ENCODE measurements around the gene SLC16A6.
"Not testable (repeated sequence)": the region's sequence is repeated elsewhere in the genome, so short reads cannot be mapped to it uniquely, and the experiment has no call there.

SLC16A6 gene, protein sequence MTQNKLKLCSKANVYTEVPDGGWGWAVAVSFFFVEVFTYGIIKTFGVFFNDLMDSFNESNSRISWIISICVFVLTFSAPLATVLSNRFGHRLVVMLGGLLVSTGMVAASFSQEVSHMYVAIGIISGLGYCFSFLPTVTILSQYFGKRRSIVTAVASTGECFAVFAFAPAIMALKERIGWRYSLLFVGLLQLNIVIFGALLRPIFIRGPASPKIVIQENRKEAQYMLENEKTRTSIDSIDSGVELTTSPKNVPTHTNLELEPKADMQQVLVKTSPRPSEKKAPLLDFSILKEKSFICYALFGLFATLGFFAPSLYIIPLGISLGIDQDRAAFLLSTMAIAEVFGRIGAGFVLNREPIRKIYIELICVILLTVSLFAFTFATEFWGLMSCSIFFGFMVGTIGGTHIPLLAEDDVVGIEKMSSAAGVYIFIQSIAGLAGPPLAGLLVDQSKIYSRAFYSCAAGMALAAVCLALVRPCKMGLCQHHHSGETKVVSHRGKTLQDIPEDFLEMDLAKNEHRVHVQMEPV

DNA sequence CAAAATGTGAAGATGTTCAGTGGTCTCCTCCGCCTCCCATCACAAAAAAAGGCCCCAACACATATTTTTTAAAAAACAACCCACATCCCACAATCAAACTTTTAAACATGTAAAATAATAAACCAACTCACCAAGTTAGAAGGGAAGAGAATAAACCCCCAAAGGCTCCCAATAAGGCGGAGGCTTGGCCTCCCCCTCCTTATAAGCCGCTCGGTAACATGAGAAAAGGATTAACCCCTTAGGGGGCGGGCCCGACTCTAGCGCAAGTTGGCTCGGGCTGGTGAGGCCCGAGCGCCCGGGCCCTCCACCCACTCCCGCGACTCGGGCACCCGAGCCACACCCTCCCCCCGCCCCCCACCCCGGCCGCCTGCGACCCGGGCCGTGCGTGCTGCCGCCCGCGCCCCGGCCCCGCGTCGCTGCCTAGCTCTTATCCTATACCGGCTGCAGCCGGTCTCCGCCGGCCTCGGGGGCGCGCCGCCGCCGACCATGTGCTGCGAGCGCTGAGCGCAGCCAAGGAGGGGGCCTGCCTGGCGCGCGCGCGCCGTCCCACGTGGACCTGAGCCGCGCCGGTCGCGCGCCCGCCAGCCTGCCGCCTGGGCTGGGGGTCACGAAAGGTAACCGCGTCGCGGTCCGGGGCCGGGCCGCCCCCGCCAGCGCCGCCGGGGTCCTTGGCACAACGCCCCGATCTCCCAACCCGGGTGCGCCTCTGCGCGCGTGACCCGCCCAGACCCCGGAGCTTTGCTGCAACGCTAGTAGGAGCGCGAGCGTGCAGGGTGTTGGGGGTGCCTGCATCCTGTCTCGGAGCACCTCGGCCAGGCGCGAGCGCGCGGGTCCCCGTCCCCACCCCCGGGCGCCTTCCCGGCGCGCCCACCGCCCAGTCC, at the start of gene SLC16A6, which contains the start of gene ARSG:
Gene SLC16A6, minus strand, starts transcription at position 173 of the 881 bp plus-strand sequence. CDS start 12,807 bp downstream, outside the sequence.
Gene ARSG, plus strand, starts transcription at position 541 of the 881 bp plus-strand sequence. CDS start 15,999 bp downstream, outside the sequence.
- peak; percentile 81 for DNase-seq (ENCODE audit: low spot score)

DNA sequence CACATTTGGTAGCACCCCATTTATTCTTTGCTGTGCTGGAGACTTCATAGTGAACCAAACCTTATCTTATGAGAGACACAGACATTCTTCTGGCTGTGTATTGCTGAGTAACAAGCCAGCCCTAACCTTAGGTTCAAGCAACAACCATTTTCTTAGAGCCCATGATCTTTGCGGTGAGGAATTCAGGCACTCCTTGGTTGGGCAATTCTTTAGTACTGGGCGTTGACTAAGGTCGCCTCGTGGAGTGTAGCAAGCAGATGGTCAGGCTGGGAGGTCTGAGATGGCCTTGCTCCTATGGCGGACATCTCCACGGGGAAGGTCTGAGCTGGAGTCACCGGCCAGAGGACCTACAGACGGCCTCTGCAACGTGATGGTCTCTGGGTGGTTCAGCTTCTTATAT, 43.5 kb upstream of the SLC16A6 start:
- DNase-seq (ENCODE audit: low spot score) = no peak

DNA sequence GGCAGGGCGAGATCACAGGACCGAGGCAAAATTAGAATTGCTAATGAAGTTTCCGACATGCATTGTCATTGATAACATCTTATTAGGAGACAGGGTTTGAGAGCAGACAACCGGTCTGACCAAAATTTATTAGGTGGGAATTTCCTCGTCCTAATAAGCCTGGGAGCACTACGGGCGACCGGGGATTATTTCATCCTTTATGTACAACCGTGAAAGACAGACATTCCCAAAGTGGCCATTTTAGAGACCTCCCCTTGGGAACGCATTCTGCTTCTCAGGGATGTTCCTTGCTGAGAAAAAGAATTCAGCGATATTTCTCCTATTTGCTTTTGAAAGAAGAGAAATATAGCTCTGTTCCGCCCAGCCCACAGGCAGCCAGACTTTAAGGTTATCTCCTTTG, 41.0 kb upstream of the SLC16A6 start:
- DNase-seq (ENCODE audit: low spot score) = not testable (repeated sequence)

DNA sequence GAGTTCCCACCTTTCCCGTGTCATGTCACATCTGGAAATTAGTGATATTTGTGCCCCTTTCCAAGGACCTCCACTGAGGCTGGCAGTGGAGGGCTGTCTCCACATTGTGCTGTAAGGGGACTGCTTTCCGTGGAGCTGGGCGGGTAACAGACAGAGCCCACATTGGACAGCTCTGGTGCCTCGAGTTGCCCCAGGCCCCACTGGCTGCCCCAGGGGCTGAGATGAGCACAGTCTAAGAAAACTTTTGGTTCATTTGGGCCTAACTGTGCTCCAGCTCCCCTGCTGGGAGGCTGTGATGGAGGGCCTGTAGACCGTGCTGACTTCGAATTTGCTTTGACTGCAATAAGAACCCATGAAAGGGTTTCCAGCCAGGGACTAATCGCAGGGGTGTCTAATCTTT, 38.4 kb upstream of the SLC16A6 start:
- DNase-seq (ENCODE audit: low spot score) = no peak

DNA sequence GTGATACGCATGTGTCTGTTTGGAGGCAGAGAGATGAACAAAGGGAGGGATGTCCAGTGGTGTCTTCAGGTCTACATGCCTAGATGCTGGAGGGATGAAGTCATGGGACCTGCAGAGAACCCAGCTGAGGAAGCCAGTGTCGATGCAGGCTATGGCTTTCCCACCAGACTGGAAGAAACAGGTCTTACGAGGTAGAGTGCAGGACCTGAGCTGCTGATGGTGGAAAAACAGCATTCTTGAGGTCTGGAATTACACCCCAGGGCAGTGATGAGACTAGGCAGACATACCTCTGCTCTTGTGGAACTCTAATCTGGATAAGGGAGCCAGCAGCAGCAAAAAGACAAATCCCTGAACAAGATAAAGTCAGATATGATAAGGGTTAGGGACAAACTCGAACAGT, 37.7 kb upstream of the SLC16A6 start:
- DNase-seq (ENCODE audit: low spot score) = no peak

DNA sequence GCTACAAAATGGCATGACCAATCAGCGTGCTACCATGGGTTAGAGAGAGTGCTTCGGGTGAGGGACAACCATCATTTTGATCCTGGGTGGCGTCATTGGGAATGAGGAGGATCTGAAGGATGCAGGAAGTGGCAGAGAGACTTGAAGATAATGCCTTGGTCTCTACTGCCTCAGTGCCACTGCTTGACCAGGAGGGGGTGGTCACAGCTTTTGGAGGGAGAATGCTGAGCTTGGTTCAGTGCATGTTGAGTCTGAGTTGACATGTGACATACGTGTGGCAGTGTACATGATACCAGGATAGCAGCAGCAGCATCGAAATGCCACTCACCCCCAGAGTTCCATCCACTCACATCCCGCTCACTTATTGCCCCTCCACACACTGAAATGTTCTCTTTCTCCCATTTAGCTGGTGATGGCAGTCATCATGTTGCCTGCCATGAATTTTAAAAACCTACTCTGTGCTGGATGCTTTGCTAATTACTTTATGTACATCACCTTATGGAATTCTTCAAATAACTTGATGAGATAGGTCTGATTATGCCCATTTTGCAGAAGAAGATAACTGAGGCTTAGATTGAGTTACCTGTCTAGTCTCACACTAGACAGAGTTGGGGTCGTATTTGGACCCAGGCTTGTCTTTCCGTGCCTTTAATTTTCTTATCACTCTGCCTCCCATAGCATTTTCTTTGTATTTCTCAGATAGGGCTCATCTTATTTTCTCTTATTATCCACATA, 37.1 kb upstream of the SLC16A6 start:
- no peak for DNase-seq (ENCODE audit: low spot score)

DNA sequence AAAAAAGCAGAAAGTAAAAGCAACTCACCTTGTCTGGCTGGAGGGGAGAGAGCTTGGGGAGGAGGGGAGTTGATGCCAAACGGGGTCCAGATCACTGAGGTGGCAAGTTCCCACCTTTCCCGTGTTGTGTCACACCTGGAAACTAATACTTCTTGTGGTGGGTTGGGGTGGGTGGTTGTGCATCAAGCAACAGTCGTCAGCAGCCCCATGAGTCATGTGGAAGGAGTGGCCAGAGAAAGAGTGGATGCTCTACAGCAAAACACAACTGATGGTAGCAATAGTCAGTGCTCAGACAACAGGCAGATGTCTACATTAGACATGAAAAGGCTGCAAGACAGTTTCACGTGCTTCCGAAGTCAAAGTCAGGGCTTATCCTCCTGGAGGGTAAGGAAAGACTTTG, 35.8 kb upstream of the SLC16A6 start:
- DNase-seq (ENCODE audit: low spot score) = no peak

DNA sequence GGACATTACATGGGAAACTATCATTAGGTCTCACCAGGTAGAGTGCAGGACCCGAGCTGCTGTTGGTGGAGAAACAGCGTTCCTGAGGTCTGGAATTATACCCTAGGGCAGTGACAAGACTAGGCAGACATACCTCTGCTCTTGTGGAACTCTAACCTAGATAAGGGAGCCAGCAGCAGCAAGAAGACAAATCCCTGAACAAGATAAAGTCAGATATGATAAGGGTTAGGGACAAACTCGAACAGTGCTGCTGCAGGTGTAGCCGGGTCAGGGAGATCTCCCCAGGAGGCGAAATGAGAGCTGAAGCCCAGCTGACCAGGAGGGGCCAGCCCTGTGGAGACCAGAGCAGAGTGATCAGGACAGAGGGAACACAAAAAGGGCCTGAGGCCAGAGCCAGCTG, 35.0 kb upstream of the SLC16A6 start:
- DNase-seq (ENCODE audit: low spot score) = no peak

DNA sequence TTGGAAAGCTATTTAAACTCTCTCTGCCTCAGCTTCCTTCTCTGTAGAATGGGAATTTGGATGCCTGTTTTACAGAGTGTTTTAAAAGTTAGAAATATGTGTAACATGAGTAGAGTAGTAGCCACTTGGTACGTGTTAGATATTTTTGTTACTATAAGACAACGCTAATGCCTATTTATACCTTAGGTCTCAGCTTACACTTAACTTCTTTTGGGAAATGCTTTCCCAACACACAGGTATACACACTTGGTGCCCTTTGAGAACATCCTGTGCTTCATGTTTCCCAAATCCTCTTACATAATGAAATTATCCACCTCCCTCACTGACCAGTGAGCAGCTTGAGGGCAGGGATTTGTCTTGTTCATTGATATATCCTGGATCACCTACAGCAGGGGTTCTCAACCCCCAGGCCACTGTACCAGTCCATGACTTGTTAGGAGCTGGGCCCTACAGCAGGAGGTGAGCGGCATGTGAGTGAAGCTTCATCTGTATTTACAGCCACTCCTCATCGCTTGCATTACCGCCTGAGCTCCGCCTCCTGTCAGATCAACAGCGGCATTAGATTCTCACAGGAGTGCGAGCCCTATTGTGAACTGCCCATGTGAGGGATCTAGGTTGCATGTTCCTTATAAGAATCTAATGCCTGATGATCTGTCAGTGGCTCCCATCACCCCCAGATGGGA, 33.9 kb upstream of the SLC16A6 start:
- DNase-seq (ENCODE audit: low spot score) = no peak

DNA sequence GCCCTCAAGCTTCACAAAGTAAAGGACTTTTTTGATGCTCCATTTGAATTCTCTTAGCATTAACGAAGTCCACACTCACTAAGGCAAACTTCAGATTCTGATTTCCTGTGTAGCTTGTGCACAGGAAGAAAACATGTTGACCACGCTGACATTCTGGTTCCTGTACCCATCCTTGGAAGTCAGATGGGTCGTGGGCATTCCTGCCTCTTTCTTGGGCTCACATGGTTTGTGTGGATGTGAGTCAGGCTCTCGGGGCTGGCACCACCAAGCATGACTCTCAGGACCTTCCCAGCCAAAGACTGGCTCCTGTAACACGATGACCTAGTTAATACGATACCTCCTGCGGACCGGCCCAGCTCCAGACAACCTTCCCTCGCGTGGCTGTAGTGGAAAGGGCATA, 33.2 kb upstream of the SLC16A6 start:
- DNase-seq (ENCODE audit: low spot score) = no peak

DNA sequence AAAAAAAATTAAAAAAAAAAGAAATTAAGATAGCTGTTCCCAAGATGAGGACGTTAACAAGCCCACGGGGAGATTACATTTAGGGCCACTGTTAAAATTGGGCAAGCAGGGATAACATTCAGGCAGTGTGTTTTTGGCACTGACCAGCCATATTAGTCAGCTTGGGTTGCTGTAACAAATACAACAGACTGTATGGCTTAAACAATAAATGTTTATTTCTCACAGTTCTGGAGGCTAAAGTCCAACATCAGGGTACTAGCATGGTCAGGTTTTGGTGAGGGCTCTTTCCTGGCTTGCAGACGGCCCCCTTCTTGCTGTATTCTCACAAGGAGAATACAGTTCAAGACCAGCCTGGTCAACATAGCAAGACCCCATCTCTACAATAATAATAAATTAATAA, 31.7 kb upstream of the SLC16A6 start:
- DNase-seq (ENCODE audit: low spot score) = no peak

DNA sequence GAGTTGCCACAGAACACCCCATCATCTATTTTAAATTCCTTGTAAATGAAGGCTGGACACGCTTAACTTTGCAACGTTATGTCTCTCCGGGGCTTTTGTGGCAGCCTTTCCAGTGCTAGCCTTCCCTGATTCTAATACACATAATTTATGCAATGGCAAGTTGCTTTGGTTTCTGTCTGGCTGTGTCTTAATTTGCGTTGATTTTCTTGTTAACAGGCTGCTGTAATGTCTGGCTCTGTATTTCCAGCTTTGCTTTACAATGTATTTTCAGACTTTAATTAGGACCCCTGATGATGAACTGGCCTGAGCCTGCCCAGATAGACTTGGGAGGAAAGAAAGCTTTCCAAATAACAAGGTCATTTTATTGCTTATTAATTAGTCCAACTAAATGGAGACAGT, 30.6 kb upstream of the SLC16A6 start:
- no peak for DNase-seq (ENCODE audit: low spot score)

DNA sequence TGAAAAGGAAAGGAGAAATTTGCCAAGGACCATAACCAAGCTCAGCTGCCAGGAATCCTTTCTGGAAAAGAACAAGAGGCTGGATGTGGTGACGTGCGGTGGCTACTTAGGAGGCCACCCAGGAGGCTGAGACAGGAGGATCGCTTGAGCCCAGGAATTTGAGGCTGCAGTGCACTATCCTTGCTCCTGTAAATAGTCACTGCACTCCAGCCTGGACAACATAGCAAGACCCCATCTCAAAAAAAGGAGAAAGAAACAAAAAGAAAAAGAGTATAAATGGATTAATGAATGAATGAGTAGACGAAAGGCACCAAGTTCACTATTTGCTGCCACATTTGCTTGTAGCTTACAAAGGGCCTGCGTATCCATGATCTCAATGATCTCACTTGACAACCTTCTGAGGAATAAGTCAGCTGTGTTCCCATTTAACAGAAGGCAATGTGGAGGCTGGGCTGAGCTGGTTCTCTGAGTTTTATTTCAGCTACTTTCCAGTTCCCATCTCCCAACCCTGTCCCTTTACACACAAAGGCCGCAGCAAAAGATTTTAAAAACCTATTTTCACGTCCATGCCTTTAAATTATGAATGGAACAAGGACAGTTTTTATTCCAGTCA, 30.1 kb upstream of the SLC16A6 start:
- no peak for DNase-seq (ENCODE audit: low spot score)

DNA sequence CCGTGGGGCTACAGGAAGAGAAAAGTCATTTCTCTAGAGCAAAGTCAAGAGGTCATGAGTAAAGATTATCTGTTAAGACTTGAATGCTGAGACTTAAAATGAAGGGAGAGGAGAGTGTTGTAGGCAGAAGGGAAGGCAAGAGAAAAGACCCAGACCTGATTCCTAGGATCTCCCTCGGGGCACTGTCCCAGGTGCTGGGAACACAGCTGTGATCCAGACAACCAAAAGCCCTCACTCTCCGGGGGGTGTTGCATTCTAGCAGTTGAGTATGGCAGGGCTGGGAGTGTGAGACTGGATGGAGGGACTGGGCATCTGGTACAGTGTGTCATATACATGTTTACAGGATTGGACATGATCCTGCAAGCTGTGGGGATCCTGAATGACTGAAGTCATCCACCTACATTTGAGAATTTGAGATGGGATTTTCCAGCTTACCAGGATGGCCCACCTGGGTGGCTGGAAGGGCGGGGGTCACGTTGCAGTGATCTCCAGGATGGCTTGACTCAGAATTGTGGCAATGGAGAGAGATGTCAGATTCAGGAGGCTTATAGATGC, 29.5 kb upstream of the SLC16A6 start:
- DNase-seq (ENCODE audit: low spot score) = no peak

DNA sequence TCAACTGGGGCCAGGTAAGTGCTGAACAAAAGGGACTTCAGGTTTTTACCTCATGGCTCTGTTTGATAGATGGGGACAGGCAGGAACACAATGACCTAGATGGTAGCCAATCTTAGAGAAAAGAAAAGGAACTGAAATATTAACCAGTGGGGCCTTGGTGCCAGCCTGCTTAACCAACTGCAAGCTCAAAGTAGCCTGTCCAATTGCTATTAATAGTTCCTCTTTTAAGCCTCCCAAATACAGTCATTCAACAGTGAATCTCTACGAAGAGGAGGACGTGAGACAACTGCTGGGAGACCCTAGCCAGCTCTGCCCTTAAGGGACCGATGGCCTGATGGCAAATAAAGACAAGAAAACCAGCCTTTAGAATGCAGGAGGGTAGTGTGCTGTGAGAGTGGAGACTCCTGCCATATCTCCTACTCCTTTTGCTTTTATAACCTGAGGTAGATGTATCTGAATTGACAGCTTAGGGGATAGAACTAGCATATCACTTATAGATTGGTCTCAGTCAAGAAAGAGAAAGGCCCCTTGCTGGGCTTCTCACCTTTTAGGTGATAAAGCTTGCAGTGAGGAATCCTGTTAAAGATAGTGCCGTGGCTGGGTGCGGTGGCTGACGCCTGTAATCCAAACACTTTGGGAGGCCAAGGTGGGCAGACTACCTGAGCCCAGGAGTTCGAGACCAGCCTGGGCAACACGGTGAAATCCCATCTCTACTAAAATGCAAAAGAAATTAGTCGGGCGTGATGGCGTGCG, 28.7 kb upstream of the SLC16A6 start:
- DNase-seq (ENCODE audit: low spot score) = no peak

DNA sequence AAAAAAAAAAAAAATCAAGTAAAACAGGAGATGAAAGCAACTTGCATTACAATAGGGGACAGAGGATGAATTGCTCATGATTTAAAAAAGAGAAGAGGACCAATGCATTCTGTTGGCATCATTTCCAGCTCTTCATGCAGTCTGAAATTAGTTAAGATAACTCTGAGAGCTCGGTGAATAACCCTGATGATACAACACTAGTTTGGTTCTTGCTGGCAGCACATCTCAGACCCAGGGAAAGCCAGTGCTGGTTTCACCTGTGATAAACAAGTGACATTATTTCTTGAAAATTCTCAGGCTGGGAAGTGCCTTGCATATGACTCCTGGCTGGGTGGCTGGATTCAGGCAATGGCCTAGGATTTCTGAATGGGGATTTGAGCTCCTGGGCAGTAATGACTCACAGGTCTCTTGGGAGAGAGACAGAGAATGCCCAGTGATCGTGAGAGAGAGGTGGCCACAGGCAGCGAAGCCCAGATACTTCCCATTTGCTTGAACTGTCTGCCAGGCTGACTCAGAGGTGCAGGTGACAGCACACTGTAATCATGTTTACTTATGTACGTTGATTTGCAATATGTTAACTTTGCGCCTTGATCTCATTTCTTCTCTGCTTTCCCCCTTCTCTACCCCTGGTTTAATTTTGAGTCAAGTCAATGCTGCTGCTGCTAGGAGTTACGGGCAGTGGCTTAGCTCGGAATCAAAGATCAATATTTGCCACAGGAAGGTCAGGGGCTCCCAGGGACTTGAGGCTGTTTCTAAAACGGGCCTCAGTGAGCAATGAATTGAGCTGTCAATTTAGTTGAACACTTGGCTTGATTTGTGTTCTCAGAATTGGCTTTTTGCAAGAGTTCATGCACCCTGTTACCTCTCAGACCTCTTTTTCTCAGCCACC, 27.4 kb upstream of the SLC16A6 start:
- no peak for DNase-seq (ENCODE audit: low spot score)

DNA sequence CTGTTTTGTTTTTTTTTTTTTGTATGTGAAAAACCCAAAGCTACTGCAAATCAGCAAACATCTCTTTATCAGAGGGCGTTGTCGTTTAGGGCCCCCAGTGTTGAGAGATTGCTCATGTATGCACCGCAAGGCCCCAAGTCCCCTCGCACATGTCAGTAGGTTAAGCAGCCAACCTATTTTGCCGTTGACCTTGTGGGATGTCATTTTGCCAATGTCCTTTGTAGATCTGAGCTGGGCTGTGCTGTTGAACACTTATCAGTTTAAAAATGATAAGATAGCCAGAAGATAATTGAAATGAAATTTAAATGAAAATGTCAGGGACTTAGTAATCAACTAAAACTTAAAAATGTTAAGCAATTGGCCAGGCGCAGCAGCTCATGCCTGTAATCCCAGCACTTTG, 26.5 kb upstream of the SLC16A6 start:
- no peak for DNase-seq (ENCODE audit: low spot score)

DNA sequence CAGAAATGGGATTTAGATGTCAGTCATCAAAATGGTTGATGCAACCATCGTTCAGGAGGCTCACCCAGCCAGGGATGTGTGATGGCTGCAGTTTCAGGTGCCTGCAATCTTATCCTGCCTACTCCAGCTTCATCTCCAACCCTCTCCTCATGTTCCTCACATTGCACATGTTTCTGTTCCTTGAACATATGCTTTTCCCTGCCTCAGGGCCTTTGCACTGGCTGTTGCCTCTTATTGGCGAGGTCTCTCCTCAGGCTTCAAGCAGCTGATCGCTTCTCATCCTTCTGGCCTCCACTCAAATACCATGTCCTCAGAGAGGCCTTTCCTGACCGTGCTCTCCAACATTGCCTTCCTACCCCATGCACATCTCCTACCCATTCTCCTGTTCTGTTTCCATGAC, 25.0 kb upstream of the SLC16A6 start:
- DNase-seq (ENCODE audit: low spot score) = no peak
